Activated T-cell treated with anti-CD3 and anti-CD28 coated beads, Interleukin-2, amount 50 U/mL, for 1 hour (primary cell): ENCODE measurements around the gene ADAMTS15.

Source experiments
- DNase-seq: peaks from one replicate; pipeline ENCODE4 v3.0.0-alpha.2; 2020

The ADAMTS15 gene

GRCh38 chr11:130448416-130449309 is at the start of gene ADAMTS15:
TSS of gene ADAMTS15 (plus strand) at chr11:130448645. CDS start at chr11:130448974, 329 bp downstream.
- DNase-seq, result no peak

GRCh38 chr11:130399196-130399595 is 49.2 kb upstream of the ADAMTS15 start:
- DNase-seq, result no peak

- no peak for DNase-seq
Observed at GRCh38 chr11:130400781-130401483, 47.5 kb upstream of the ADAMTS15 start.

GRCh38 chr11:130402570-130402969 is 45.9 kb upstream of the ADAMTS15 start:
- DNase-seq, result no peak

- DNase-seq, result no peak
Observed at GRCh38 chr11:130403271-130403804, 45.1 kb upstream of the ADAMTS15 start.

- DNase-seq, result no peak
Observed at GRCh38 chr11:130403967-130404366, 44.5 kb upstream of the ADAMTS15 start.

GRCh38 chr11:130404727-130405126 is 43.7 kb upstream of the ADAMTS15 start:
- DNase-seq, result no peak

- DNase-seq, result no peak
Observed at GRCh38 chr11:130405428-130405827, 43.0 kb upstream of the ADAMTS15 start.

GRCh38 chr11:130407978-130408377 is 40.5 kb upstream of the ADAMTS15 start:
- DNase-seq, result no peak

- no peak for DNase-seq
Observed at GRCh38 chr11:130408401-130408890, 40.0 kb upstream of the ADAMTS15 start.

- DNase-seq, result no peak
Observed at GRCh38 chr11:130408901-130409300, 39.5 kb upstream of the ADAMTS15 start.

- no peak for DNase-seq
Observed at GRCh38 chr11:130409594-130410388, 38.7 kb upstream of the ADAMTS15 start.

GRCh38 chr11:130411223-130411622 is 37.2 kb upstream of the ADAMTS15 start:
- no peak for DNase-seq

- DNase-seq, result no peak
Observed at GRCh38 chr11:130413405-130414106, 34.9 kb upstream of the ADAMTS15 start.

GRCh38 chr11:130414107-130415080 is 34.1 kb upstream of the ADAMTS15 start:
- no peak for DNase-seq

- no peak for DNase-seq
Observed at GRCh38 chr11:130415731-130416529, 32.5 kb upstream of the ADAMTS15 start.

- DNase-seq, result no peak
Observed at GRCh38 chr11:130416530-130416882, 31.9 kb upstream of the ADAMTS15 start.

- DNase-seq, result no peak
Observed at GRCh38 chr11:130416906-130417305, 31.5 kb upstream of the ADAMTS15 start.

- DNase-seq, result no peak
Observed at GRCh38 chr11:130418210-130418609, 30.2 kb upstream of the ADAMTS15 start.

- no peak for DNase-seq
Observed at GRCh38 chr11:130418756-130419155, 29.7 kb upstream of the ADAMTS15 start.
